Measurements from ENCODE around the gene CLDN9. TPM values are rescaled to one million over a fixed set of nuclear protein-coding genes. Genes with fewer than 3 reads are reported as not detected.
A peak's percentile ranks its signal among the peaks of the same experiment; 100 is the strongest.

The CLDN9 gene
- total and polyA plus RNA-seq, 2 donors = 0.19 to 0.98 TPM

- Histone ChIP-seq H3K36me3 (ENCODE audit: control insufficient read depth in 2 of 2, insufficient read depth in 2 of 2, low read length in 1 of 2) (no peaks in the 10 kb centered on the region), H3K4me3 (ENCODE audit: low read length in 2 of 2) (peak overlapping the region; percentile 41 to 60), H3K27ac (ENCODE audit: low read depth in 1 of 2, low read length in 1 of 2) (no peak overlapping the region), H3K27me3 (ENCODE audit: control insufficient read depth in 2 of 2, insufficient read depth in 1 of 2, low read length in 1 of 2) (peaks cover 42 to 76% of the 10 kb centered on the region in 2 donors), H3K4me1 (ENCODE audit: control insufficient read depth in 2 of 2, insufficient read depth in 2 of 2, low read length in 2 of 2) (peaks cover 38 to 57% of the 10 kb centered on the region in 2 donors), H3K9me3 (ENCODE audit: control insufficient read depth in 2 of 2, insufficient read depth in 1 of 2, low read length in 1 of 2) (peaks cover 0 to 12% of the 10 kb centered on the region in 2 donors)
- 35% methylated on average over 40 of the region's 40 CpGs for WGBS
- DNase-seq (ENCODE audit: low read depth in 6 of 9, low spot score in 9 of 9) = no peak
These were observed 7.0 kb downstream of the CLDN9 start for GRCh38 chr16:3019594-3020246.

- H3K27ac ChIP-seq (ENCODE audit: low read depth in 1 of 2, low read length in 1 of 2) = peak within 1 kb of the TSS; percentile 7 to 87
- peaks cover 0 to 12% of the 10 kb centered on the region in 2 donors for H3K9me3 ChIP-seq (ENCODE audit: control insufficient read depth in 2 of 2, insufficient read depth in 1 of 2, low read length in 1 of 2)
- peaks cover 38 to 58% of the 10 kb centered on the region in 2 donors for H3K4me1 ChIP-seq (ENCODE audit: control insufficient read depth in 2 of 2, insufficient read depth in 2 of 2, low read length in 2 of 2)
- peaks cover 42 to 72% of the 10 kb centered on the region in 2 donors for H3K27me3 ChIP-seq (ENCODE audit: control insufficient read depth in 2 of 2, insufficient read depth in 1 of 2, low read length in 1 of 2)
- peak in 2 of 9 donors; percentile 62 to 76 for DNase-seq (ENCODE audit: low read depth in 6 of 9, low spot score in 9 of 9)
- H3K4me3 ChIP-seq (ENCODE audit: low read length in 2 of 2) = peak within 1 kb of the TSS; percentile 41 to 60
- peaks cover 0 to under 1% of the 10 kb centered on the region in 2 donors for H3K36me3 ChIP-seq (ENCODE audit: control insufficient read depth in 2 of 2, insufficient read depth in 2 of 2, low read length in 1 of 2)
- 1% methylated on average over 49 of the region's 49 CpGs for WGBS
These were observed 7.5 kb downstream of the CLDN9 start, which contains the start of gene TNFRSF12A for GRCh38 chr16:3020247-3020603. TNFRSF12A (plus strand) TSS chr16:3020368; CDS start chr16:3020398, 30 bp downstream.

DNA sequence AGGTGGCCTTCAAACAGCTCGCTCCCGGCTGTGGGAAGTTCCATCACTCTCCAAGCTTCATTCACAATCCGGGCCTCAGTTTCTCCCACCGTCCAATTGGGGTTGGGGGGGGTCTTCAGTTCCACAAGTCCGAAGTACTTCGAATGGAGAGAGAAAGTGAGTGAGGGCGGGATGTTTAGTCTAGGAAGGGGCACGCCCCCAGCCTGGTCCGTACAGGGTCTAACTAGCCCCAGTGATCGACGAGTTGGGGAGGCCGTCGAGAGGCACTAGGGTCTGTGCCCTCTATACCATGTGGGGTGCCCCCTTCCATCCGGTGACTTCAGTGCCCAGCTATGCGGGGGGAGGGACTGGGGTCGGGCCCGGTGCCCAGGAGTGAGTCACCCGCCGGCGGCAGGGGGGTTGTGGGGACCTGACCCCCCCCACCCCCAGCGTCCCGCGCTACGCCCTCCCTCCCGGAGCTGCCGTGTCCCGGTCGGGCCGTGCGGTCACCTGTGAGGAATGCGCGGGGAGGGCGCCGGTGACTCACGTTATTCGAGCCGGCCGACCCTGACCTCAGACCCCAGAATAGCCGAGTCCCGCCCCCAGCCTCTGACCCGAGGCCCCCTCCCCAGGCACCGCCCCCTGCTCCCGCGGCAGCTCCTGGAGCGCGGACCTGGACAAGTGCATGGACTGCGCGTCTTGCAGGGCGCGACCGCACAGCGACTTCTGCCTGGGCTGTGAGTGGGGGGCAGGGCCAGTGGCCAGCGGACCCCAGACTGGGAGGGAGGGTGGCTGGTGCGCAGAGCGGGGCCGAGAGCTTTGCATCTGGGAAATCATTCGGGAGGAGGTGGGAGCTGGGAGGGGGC, 8.1 kb downstream of the CLDN9 start:
- DNase-seq (ENCODE audit: low read depth in 6 of 9, low spot score in 9 of 9) = peak in 1 of 9 donors; percentile 24
- peak overlapping the region; percentile 7 to 87 for H3K27ac ChIP-seq (ENCODE audit: low read depth in 1 of 2, low read length in 1 of 2)
- H3K4me1 ChIP-seq (ENCODE audit: control insufficient read depth in 2 of 2, insufficient read depth in 2 of 2, low read length in 2 of 2) = peaks cover 38 to 59% of the 10 kb centered on the region in 2 donors
- peak overlapping the region; percentile 38 to 60 for H3K4me3 ChIP-seq (ENCODE audit: low read length in 2 of 2)
- peaks cover 42 to 67% of the 10 kb centered on the region in 2 donors for H3K27me3 ChIP-seq (ENCODE audit: control insufficient read depth in 2 of 2, insufficient read depth in 1 of 2, low read length in 1 of 2)
- peaks cover 0 to 12% of the 10 kb centered on the region in 2 donors for H3K9me3 ChIP-seq (ENCODE audit: control insufficient read depth in 2 of 2, insufficient read depth in 1 of 2, low read length in 1 of 2)
- H3K36me3 ChIP-seq (ENCODE audit: control insufficient read depth in 2 of 2, insufficient read depth in 2 of 2, low read length in 1 of 2) = peaks cover 0 to 2% of the 10 kb centered on the region in 2 donors
- under 1% methylated on average over 57 of the region's 57 CpGs for WGBS

DNA sequence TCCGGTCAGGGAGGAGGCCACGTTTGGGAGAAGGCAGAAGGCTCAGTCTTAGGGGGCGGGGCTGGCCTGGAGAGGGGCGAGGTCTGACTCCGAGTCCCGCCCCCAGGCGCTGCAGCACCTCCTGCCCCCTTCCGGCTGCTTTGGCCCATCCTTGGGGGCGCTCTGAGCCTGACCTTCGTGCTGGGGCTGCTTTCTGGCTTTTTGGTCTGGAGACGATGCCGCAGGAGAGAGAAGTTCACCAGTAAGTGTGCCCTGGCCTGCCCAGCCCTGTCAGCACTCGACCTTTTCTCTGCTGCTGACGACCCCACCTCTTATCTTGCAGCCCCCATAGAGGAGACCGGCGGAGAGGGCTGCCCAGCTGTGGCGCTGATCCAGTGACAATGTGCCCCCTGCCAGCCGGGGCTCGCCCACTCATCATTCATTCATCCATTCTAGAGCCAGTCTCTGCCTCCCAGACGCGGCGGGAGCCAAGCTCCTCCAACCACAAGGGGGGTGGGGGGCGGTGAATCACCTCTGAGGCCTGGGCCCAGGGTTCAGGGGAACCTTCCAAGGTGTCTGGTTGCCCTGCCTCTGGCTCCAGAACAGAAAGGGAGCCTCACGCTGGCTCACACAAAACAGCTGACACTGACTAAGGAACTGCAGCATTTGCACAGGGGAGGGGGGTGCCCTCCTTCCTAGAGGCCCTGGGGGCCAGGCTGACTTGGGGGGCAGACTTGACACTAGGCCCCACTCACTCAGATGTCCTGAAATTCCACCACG, 8.9 kb downstream of the CLDN9 start:
- H3K4me1 ChIP-seq (ENCODE audit: control insufficient read depth in 2 of 2, insufficient read depth in 2 of 2, low read length in 2 of 2) = peaks cover 38 to 59% of the 10 kb centered on the region in 2 donors
- H3K36me3 ChIP-seq (ENCODE audit: control insufficient read depth in 2 of 2, insufficient read depth in 2 of 2, low read length in 1 of 2) = peaks cover 8 to 10% of the 10 kb centered on the region in 2 donors
- peaks cover 0 to 16% of the 10 kb centered on the region in 2 donors for H3K9me3 ChIP-seq (ENCODE audit: control insufficient read depth in 2 of 2, insufficient read depth in 1 of 2, low read length in 1 of 2)
- H3K4me3 ChIP-seq (ENCODE audit: low read length in 2 of 2) = peak overlapping the region; percentile 38 to 60
- DNase-seq (ENCODE audit: low read depth in 6 of 9, low spot score in 9 of 9) = peak in 3 of 9 donors; percentile 61 to 76 (median 64)
- H3K27me3 ChIP-seq (ENCODE audit: control insufficient read depth in 2 of 2, insufficient read depth in 1 of 2, low read length in 1 of 2) = peaks cover 42 to 61% of the 10 kb centered on the region in 2 donors
- H3K27ac ChIP-seq (ENCODE audit: low read depth in 1 of 2, low read length in 1 of 2) = peak overlapping the region; percentile 55 to 69
- WGBS = 28% methylated on average over 25 of the region's 25 CpGs

DNA sequence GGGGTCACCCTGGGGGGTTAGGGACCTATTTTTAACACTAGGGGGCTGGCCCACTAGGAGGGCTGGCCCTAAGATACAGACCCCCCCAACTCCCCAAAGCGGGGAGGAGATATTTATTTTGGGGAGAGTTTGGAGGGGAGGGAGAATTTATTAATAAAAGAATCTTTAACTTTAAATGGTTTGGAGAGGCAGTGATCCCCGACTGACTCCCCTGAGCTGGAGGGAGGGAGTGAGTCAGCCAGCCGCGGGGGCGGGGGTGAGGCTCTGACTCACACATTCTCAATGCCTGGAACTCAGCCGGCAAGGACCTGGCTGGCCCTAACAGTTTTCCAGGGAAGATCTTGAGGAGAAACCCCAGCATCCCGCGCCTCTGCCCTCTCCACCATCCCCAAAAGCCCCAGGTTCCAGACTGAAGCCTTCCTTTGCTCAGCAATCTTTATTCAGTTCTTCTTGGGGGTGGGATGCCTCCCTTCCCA, 9.5 kb downstream of the CLDN9 start:
- peaks cover 14 to 16% of the 10 kb centered on the region in 2 donors for H3K36me3 ChIP-seq (ENCODE audit: control insufficient read depth in 2 of 2, insufficient read depth in 2 of 2, low read length in 1 of 2)
- peaks cover 38 to 59% of the 10 kb centered on the region in 2 donors for H3K4me1 ChIP-seq (ENCODE audit: control insufficient read depth in 2 of 2, insufficient read depth in 2 of 2, low read length in 2 of 2)
- peak in 1 of 9 donors; percentile 41 for DNase-seq (ENCODE audit: low read depth in 6 of 9, low spot score in 9 of 9)
- peaks cover 40 to 56% of the 10 kb centered on the region in 2 donors for H3K27me3 ChIP-seq (ENCODE audit: control insufficient read depth in 2 of 2, insufficient read depth in 1 of 2, low read length in 1 of 2)
- H3K27ac ChIP-seq (ENCODE audit: low read depth in 1 of 2, low read length in 1 of 2) = peak overlapping the region; percentile 55 to 69
- WGBS = 61% methylated on average over 8 of the region's 8 CpGs
- no peak overlapping the region for H3K4me3 ChIP-seq (ENCODE audit: low read length in 2 of 2)
- peaks cover 0 to 20% of the 10 kb centered on the region in 2 donors for H3K9me3 ChIP-seq (ENCODE audit: control insufficient read depth in 2 of 2, insufficient read depth in 1 of 2, low read length in 1 of 2)

- no peak for DNase-seq (ENCODE audit: low read depth in 6 of 9, low spot score in 9 of 9)
- peaks cover 16 to 21% of the 10 kb centered on the region in 2 donors for H3K36me3 ChIP-seq (ENCODE audit: control insufficient read depth in 2 of 2, insufficient read depth in 2 of 2, low read length in 1 of 2)
- WGBS = 78% methylated on average over 8 of the region's 8 CpGs
- H3K9me3 ChIP-seq (ENCODE audit: control insufficient read depth in 2 of 2, insufficient read depth in 1 of 2, low read length in 1 of 2) = peaks cover 0 to 19% of the 10 kb centered on the region in 2 donors
- peak overlapping the region; percentile 53 to 68 for H3K27ac ChIP-seq (ENCODE audit: low read depth in 1 of 2, low read length in 1 of 2)
- H3K27me3 ChIP-seq (ENCODE audit: control insufficient read depth in 2 of 2, insufficient read depth in 1 of 2, low read length in 1 of 2) = peaks cover 34 to 50% of the 10 kb centered on the region in 2 donors
- peak overlapping the region in 1 of 2 donors; percentile 79 for H3K4me3 ChIP-seq (ENCODE audit: low read length in 2 of 2)
- H3K4me1 ChIP-seq (ENCODE audit: control insufficient read depth in 2 of 2, insufficient read depth in 2 of 2, low read length in 2 of 2) = peaks cover 40 to 62% of the 10 kb centered on the region in 2 donors
These were observed 10.1 kb downstream of the CLDN9 start for GRCh38 chr16:3022684-3023414.

GRCh38 chr16:3023415-3023668, 10.6 kb downstream of the CLDN9 start:
- Histone ChIP-seq H3K4me1 (ENCODE audit: control insufficient read depth in 2 of 2, insufficient read depth in 2 of 2, low read length in 2 of 2) (peaks cover 40 to 61% of the 10 kb centered on the region in 2 donors), H3K27me3 (ENCODE audit: control insufficient read depth in 2 of 2, insufficient read depth in 1 of 2, low read length in 1 of 2) (peaks cover 30 to 47% of the 10 kb centered on the region in 2 donors), H3K27ac (ENCODE audit: low read depth in 1 of 2, low read length in 1 of 2) (peak overlapping the region; percentile 85 to 92), H3K4me3 (ENCODE audit: low read length in 2 of 2) (peak overlapping the region; percentile 79 to 85), H3K36me3 (ENCODE audit: control insufficient read depth in 2 of 2, insufficient read depth in 2 of 2, low read length in 1 of 2) (peaks cover 16 to 21% of the 10 kb centered on the region in 2 donors), H3K9me3 (ENCODE audit: control insufficient read depth in 2 of 2, insufficient read depth in 1 of 2, low read length in 1 of 2) (peaks cover 0 to 19% of the 10 kb centered on the region in 2 donors)
- DNase-seq (ENCODE audit: low read depth in 6 of 9, low spot score in 9 of 9) = no peak
- 64% methylated on average over 6 of the region's 6 CpGs for WGBS
